ENCODE measurements around the gene CCL24.

The CCL24 gene

GRCh38 chr7:75818472-75818871 lies 4.9 kb upstream of the CCL24 start:
- H3K4me3 ChIP-seq (replicated peaks; ENCODE audit: low read depth, low read length): no peak overlapping the region
- DNase-seq (ENCODE audit: low read depth): no peak
- no peak for TF ChIP-seq CTCF (IDR thresholded peaks at IDR 0.05; ENCODE audit: low read length, missing control alignments)

GRCh38 chr7:75817116-75817515 lies 3.5 kb upstream of the CCL24 start:
- no peak for TF ChIP-seq CTCF (IDR thresholded peaks at IDR 0.05; ENCODE audit: low read length, missing control alignments)
- H3K4me3 ChIP-seq (replicated peaks; ENCODE audit: low read depth, low read length): no peak overlapping the region
- no peak for DNase-seq (ENCODE audit: low read depth)

GRCh38 chr7:75815418-75816064 lies 1.9 kb upstream of the CCL24 start:
- TF ChIP-seq CTCF (IDR thresholded peaks at IDR 0.05; ENCODE audit: low read length, missing control alignments): no peak
- DNase-seq (ENCODE audit: low read depth): no peak
- H3K4me3 ChIP-seq (replicated peaks; ENCODE audit: low read depth, low read length): no peak overlapping the region

- TF ChIP-seq CTCF (IDR thresholded peaks at IDR 0.05; ENCODE audit: low read length, missing control alignments): no peak
- no peak overlapping the region for H3K4me3 ChIP-seq (replicated peaks; ENCODE audit: low read depth, low read length)
- no peak for DNase-seq (ENCODE audit: low read depth)
Observed at GRCh38 chr7:75814407-75814947, 871 bp upstream of the CCL24 start.

- DNase-seq (ENCODE audit: low read depth): no peak
Observed at GRCh38 chr7:75813084-75813483, 522 bp downstream of the CCL24 start.

GRCh38 chr7:75811894-75812678 lies 1.5 kb downstream of the CCL24 start:
- H3K4me3 ChIP-seq (replicated peaks; ENCODE audit: low read depth, low read length): no peak overlapping the region
- no peak for TF ChIP-seq CTCF (IDR thresholded peaks at IDR 0.05; ENCODE audit: low read length, missing control alignments)
- DNase-seq (ENCODE audit: low read depth): no peak

More at GRCh38 chr7:75813084-75813483, 522 bp downstream of the CCL24 start:
- H3K4me3 ChIP-seq (replicated peaks; ENCODE audit: low read depth, low read length): no peak overlapping the region
- TF ChIP-seq CTCF (IDR thresholded peaks at IDR 0.05; ENCODE audit: low read length, missing control alignments): no peak

All from fibroblast of pulmonary artery (primary cell).